Measurements from ENCODE around the gene BLTP1.

The BLTP1 gene

DNA sequence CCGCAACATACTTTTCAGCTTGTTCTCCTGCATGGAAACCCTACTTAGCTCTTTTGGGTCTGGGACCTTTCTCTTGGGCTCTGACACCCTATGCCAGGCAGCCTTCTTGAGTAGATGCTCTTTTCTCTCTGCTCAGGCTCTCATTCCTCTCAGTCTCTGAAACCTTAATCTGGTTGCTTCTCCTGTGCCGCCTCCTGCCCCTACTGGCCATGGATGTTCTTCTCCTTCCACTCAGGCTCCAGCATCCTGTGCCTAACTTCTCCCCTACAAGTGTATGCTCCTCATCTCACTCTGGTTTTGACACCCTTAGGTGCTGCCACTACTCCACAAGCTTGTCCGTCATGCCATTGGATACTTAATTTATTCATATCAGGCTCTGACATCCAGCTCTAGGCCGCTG lies 15.2 kb downstream of the BLTP1 start:
- no peak for DNase-seq (ENCODE audit: low read depth, low spot score)

DNA sequence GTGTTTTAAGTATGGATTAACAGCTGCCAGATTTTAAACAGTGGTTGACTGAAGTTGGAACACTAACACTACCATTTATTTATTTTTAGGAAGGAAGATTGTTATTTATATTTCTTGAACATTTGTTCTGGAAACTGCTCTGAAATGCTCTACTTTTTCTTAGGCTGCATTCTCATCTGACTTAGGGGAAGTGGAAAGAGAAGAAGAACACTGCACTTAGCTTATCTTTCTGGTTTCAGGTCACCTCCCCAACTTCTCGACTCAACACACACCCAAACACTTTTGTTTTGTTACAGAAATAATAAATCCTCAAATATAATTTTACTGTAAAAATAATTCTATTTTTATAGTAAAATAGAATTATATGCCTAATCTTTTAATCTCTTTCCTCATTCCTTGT lies 18.6 kb downstream of the BLTP1 start:
- DNase-seq (ENCODE audit: low read depth, low spot score) = no peak

DNA sequence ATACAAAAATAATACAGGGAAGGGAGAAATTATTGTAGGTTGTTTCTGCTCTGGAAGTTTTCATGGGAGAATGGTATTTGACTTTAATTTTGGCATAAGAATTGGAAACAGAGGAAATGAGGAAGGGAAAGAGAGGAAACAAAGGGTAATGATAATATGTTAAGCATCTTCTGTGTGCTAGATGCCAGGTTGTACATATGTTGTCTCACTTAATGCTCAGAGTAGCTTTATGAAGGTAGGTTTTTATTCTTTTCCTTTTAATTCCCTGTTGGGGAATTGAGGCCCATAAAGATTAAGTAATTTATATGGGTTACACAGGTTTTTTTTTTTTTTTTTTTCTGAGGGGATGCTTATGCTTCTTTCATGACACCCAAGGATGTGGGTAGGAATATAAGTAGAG lies 19.2 kb downstream of the BLTP1 start:
- no peak for DNase-seq (ENCODE audit: low read depth, low spot score)

GRCh38 chr4:122172266-122172665 lies 20.1 kb downstream of the BLTP1 start:
- DNase-seq (ENCODE audit: low read depth, low spot score) = no peak

DNA sequence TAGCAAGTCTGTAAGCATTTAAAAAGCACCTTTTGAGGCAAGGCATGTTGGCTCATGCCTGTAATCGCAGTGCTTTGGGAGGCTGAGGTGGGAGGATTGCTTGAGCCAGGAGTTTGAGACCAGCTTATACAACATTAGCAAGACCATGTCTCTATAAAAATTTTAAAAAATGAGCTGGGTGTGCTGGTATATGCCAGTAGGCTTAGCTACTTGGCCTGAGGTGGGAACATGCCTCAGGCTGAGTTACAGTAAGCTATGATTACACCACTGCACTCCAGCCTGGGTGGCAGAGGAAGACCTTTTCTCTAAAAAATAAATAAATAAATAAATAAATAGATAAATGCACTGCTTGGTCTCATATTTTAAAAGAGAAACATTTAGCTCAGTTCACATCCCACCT lies 26.8 kb downstream of the BLTP1 start:
- no peak for DNase-seq (ENCODE audit: low read depth, low spot score)

DNA sequence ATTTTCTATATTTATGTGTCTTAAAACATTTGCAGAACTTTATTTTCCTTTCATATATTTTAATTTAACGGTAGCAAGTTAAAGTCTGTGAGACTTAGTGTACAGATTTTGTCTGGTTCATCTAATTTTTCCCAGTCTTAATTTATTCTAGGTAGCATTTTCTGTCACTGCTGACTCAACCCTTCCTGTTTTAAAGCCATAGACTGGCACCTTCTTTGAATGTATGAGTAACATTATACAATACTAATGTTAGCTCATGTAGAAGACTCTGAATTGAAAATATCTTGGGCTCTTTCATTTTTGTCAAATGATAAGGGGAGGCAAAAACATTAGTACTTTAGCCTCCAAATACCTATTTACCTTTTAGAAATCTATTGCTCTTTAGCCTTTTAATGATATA lies 43.6 kb downstream of the BLTP1 start:
- DNase-seq (ENCODE audit: low read depth, low spot score) = no peak

Data from iPS DF 19.7 (cell line).